ENCODE results near the gene NAA15. TPM values are rescaled to one million over a fixed set of nuclear protein-coding genes. Genes with fewer than 3 reads are reported as not detected.

NAA15 gene
- total RNA-seq, 1 experiment from 2014 or later, result 41.0 TPM

DNA sequence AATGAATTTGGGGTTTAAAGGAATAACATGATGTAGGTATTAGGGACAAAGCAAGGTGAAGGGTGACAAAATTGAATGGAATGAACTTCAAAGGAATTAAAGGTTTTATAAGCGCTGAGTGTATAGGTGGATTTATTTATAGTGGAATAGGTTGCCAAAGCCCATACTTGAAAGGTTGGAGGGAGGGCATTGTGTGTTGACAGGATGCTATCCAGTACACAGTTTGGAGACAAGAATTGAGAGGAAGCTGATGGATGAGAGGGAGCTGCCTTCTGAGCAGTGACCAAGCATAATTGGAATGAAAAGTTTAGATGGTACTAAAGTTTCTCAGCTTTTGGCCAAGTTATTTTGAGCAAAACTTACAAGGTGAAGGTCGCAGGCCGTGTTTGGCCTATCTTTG, 100.1 kb downstream of the NAA15 start:
- intact Hi-C loops (cut with micrococcal nuclease), result no loop called here
- TF ChIP-seq EZH2phosphoT487 (IDR thresholded peaks at IDR 0.05; ENCODE audit: borderline replicate concordance, low read length) (no peak), EZH2 (IDR thresholded peaks at IDR 0.05; ENCODE audit: low read length, unreplicated experiment) (no peak)
- TF ChIP-seq, protein P1, sequence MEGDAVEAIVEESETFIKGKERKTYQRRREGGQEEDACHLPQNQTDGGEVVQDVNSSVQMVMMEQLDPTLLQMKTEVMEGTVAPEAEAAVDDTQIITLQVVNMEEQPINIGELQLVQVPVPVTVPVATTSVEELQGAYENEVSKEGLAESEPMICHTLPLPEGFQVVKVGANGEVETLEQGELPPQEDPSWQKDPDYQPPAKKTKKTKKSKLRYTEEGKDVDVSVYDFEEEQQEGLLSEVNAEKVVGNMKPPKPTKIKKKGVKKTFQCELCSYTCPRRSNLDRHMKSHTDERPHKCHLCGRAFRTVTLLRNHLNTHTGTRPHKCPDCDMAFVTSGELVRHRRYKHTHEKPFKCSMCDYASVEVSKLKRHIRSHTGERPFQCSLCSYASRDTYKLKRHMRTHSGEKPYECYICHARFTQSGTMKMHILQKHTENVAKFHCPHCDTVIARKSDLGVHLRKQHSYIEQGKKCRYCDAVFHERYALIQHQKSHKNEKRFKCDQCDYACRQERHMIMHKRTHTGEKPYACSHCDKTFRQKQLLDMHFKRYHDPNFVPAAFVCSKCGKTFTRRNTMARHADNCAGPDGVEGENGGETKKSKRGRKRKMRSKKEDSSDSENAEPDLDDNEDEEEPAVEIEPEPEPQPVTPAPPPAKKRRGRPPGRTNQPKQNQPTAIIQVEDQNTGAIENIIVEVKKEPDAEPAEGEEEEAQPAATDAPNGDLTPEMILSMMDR (conservative IDR thresholded peaks at IDR 0.05; ENCODE audit: low read depth, low read length), result no peak
- ChIA-PET CTCF (no interaction called here), POLR2A (ENCODE audit: unreplicated experiment) (no interaction called here)
- Histone ChIP-seq H3K9me3 (ENCODE audit: low read length) (no peaks in the 10 kb centered on the region), H4K20me1 (ENCODE audit: low read length) (no peaks in the 10 kb centered on the region), H3K4me3 (ENCODE audit: low read length) (no peak overlapping the region), H2AFZ (ENCODE audit: low read length) (no peak overlapping the region), H3K36me3 (ENCODE audit: low read depth, low read length) (no peaks in the 10 kb centered on the region), H3K4me2 (ENCODE audit: low read length) (no peak overlapping the region), H3K9ac (ENCODE audit: low read length) (no peak overlapping the region), H3K9me2 (replicated peaks; ENCODE audit: low read length) (no peaks in the 10 kb centered on the region), H3K79me2 (ENCODE audit: low read length) (no peaks in the 10 kb centered on the region), H3K27me3 (ENCODE audit: low read length) (no peaks in the 10 kb centered on the region), H3K4me1 (ENCODE audit: insufficient read depth, low read length) (no peaks in the 10 kb centered on the region), H3K27ac (ENCODE audit: low read length) (no peak overlapping the region), H3F3A (ENCODE audit: low read length, unreplicated experiment) (no peaks in the 10 kb centered on the region)
- BruUV-seq (replicated peaks), result no TSS peak
- no peak for DNase-seq
- ATAC-seq, result no peak

DNA sequence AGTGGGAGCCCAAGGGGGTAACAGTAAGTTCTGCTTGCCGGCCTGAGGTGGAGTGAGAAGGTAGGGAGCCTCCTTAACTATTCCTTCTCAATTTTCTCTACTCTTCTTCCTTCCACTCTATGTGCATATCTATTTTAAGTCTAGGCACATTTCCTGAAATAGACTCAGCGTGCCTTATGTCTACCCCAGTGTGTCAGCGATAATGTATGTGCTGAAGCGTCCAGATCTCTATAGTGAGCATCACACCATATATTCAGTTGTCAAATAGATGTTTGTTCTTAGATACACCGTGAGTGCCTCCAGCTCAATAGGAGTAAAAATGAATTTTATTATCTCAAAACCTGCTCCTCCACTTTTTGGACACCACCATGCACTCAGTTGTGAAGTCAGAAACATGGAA, 101.1 kb downstream of the NAA15 start:
- Histone ChIP-seq H3K36me3 (ENCODE audit: low read depth, low read length) (no peaks in the 10 kb centered on the region), H3K4me1 (ENCODE audit: insufficient read depth, low read length) (no peaks in the 10 kb centered on the region), H3K27ac (ENCODE audit: low read length) (no peak overlapping the region), H3K79me2 (ENCODE audit: low read length) (no peaks in the 10 kb centered on the region), H3K27me3 (ENCODE audit: low read length) (no peaks in the 10 kb centered on the region), H3K9me3 (ENCODE audit: low read length) (no peaks in the 10 kb centered on the region), H3K4me2 (ENCODE audit: low read length) (no peak overlapping the region), H2AFZ (ENCODE audit: low read length) (no peak overlapping the region), H3K9ac (ENCODE audit: low read length) (no peak overlapping the region), H3K9me2 (replicated peaks; ENCODE audit: low read length) (no peaks in the 10 kb centered on the region), H3F3A (ENCODE audit: low read length, unreplicated experiment) (no peaks in the 10 kb centered on the region), H4K20me1 (ENCODE audit: low read length) (no peaks in the 10 kb centered on the region), H3K4me3 (ENCODE audit: low read length) (no peak overlapping the region)
- ChIA-PET POLR2A (ENCODE audit: unreplicated experiment) (interaction anchor here (0.6 kb wide), 1 partner anchor 154 kb away, joined by 3 read pairs; no protein-coding TSS in a partner anchor), CTCF (no interaction called here)
- DNase-seq (no peak), ATAC-seq (no peak)
- no TSS peak for BruUV-seq (replicated peaks)
- TF ChIP-seq EZH2 (IDR thresholded peaks at IDR 0.05; ENCODE audit: low read length, unreplicated experiment) (no peak), EZH2phosphoT487 (IDR thresholded peaks at IDR 0.05; ENCODE audit: borderline replicate concordance, low read length) (no peak)
- TF ChIP-seq, protein P1 (conservative IDR thresholded peaks at IDR 0.05; ENCODE audit: low read depth, low read length), result no peak
- intact Hi-C loops (cut with micrococcal nuclease), result no loop called here

DNA sequence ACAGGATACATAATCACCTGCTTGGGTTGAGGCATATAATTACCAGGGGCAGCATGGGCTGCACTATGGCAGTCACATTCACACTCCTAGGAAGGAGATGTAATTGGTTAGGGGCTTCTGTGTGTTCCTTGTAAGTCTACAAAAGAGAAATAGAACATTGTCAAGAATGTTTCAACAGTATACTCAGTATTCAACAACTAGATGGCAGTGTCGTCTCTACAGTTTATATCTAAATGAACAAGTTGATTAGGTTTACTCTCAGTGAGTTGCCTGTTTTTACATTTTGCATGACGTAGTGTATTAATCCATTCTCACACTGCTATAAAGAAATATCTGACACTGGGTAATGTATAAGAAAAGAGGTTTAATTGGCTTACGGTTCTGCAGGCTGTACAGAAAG, 102.2 kb downstream of the NAA15 start:
- no peaks in the 10 kb centered on the region for H3K36me3 ChIP-seq (ENCODE audit: low read depth, low read length)
- no peaks in the 10 kb centered on the region for H3K9me2 ChIP-seq (replicated peaks; ENCODE audit: low read length)
- H3K4me3 ChIP-seq (ENCODE audit: low read length), result no peak overlapping the region
- ChIA-PET CTCF (no interaction called here), POLR2A (ENCODE audit: unreplicated experiment) (interaction anchor here (0.7 kb wide), 1 partner anchor 828 kb away, joined by 7 read pairs; no protein-coding TSS in a partner anchor)
- ATAC-seq (no peak), DNase-seq (peak; percentile 10)
- intact Hi-C loops (cut with micrococcal nuclease), result no loop called here
- H3K79me2 ChIP-seq (ENCODE audit: low read length), result no peaks in the 10 kb centered on the region
- no peaks in the 10 kb centered on the region for H3K4me1 ChIP-seq (ENCODE audit: insufficient read depth, low read length)
- no peak overlapping the region for H3K4me2 ChIP-seq (ENCODE audit: low read length)
- no TSS peak for BruUV-seq (replicated peaks)
- H3K9ac ChIP-seq (ENCODE audit: low read length), result no peak overlapping the region
- H4K20me1 ChIP-seq (ENCODE audit: low read length), result no peaks in the 10 kb centered on the region
- no peaks in the 10 kb centered on the region for H3K27me3 ChIP-seq (ENCODE audit: low read length)
- H3K27ac ChIP-seq (ENCODE audit: low read length), result no peak overlapping the region
- no peaks in the 10 kb centered on the region for H3F3A ChIP-seq (ENCODE audit: low read length, unreplicated experiment)
- H3K9me3 ChIP-seq (ENCODE audit: low read length), result no peaks in the 10 kb centered on the region
- no peak overlapping the region for H2AFZ ChIP-seq (ENCODE audit: low read length)
- TF ChIP-seq EZH2phosphoT487 (IDR thresholded peaks at IDR 0.05; ENCODE audit: borderline replicate concordance, low read length) (no peak), EZH2 (IDR thresholded peaks at IDR 0.05; ENCODE audit: low read length, unreplicated experiment) (no peak)
- TF ChIP-seq, protein P1 (conservative IDR thresholded peaks at IDR 0.05; ENCODE audit: low read depth, low read length), result no peak; the same call in 1 of the 2 replicates
